Liver (tissue), 3 donors: Measurements from ENCODE around the gene CCDC30.

Source experiments
- ATF3 ChIP-seq: IDR thresholded peaks from 2 replicates; pipeline ENCODE4 v1.6.1; 2016; ENCODE audit warnings: antibody characterized with exemption
- EGR1 ChIP-seq, 2 donors: IDR thresholded peaks; 2 replicates each; pipeline ENCODE4 v1.6.1; 2016 to 2018; ENCODE audit warnings: antibody characterized with exemption in 2 of 2, low read depth in 2 of 2
- FOXA1 ChIP-seq: IDR thresholded peaks from 2 replicates; pipeline ENCODE4 v1.6.1; 2016; ENCODE audit warnings: antibody characterized with exemption
- GABPA ChIP-seq, 2 donors: IDR thresholded peaks in 1 of 2; conservative IDR thresholded peaks in 1 of 2; 2 replicates each; pipeline ENCODE4 v1.6.1; 2016; ENCODE audit warnings: antibody characterized with exemption in 2 of 2, mild to moderate bottlenecking in 1 of 2, moderate library complexity in 1 of 2
- JUND ChIP-seq, 2 donors: IDR thresholded peaks; 2 replicates each; pipeline ENCODE4 v1.6.1; 2016; ENCODE audit warnings: antibody characterized with exemption in 2 of 2
- RAD21 ChIP-seq, 2 donors: IDR thresholded peaks; 2 replicates each; pipeline ENCODE4 v1.6.1; 2016; ENCODE audit warnings: antibody characterized with exemption in 2 of 2, mild to moderate bottlenecking in 2 of 2
- REST ChIP-seq: IDR thresholded peaks from 2 replicates; pipeline ENCODE4 v1.6.1; 2016; ENCODE audit warnings: antibody characterized with exemption, mild to moderate bottlenecking
- SP1 ChIP-seq: IDR thresholded peaks from 2 replicates; pipeline ENCODE4 v1.6.1; 2018; ENCODE audit warnings: antibody characterized with exemption, mild to moderate bottlenecking
- TAF1 ChIP-seq: conservative IDR thresholded peaks from 2 replicates; pipeline ENCODE4 v1.6.1; 2016; ENCODE audit warnings: antibody characterized with exemption, mild to moderate bottlenecking
- YY1 ChIP-seq: IDR thresholded peaks from 2 replicates; pipeline ENCODE4 v1.6.1; 2016; ENCODE audit warnings: antibody characterized with exemption, mild to moderate bottlenecking
- TF ChIP-seq, protein P1 (sequence below): fragments of 150-350 bp; IDR thresholded peaks from 2 replicates; pipeline ENCODE4 v1.5.1; 2017; ENCODE audit warnings: improper control_type of control experiment, low read depth, low read length; ENCODE audit not compliant: missing input control
- TF ChIP-seq, protein P2 (sequence below): IDR thresholded peaks from 2 replicates; pipeline ENCODE4 v1.6.1; 2016; ENCODE audit warnings: antibody characterized with exemption
- donor health status: healthy.
- donor health status: healthy.

DNA sequence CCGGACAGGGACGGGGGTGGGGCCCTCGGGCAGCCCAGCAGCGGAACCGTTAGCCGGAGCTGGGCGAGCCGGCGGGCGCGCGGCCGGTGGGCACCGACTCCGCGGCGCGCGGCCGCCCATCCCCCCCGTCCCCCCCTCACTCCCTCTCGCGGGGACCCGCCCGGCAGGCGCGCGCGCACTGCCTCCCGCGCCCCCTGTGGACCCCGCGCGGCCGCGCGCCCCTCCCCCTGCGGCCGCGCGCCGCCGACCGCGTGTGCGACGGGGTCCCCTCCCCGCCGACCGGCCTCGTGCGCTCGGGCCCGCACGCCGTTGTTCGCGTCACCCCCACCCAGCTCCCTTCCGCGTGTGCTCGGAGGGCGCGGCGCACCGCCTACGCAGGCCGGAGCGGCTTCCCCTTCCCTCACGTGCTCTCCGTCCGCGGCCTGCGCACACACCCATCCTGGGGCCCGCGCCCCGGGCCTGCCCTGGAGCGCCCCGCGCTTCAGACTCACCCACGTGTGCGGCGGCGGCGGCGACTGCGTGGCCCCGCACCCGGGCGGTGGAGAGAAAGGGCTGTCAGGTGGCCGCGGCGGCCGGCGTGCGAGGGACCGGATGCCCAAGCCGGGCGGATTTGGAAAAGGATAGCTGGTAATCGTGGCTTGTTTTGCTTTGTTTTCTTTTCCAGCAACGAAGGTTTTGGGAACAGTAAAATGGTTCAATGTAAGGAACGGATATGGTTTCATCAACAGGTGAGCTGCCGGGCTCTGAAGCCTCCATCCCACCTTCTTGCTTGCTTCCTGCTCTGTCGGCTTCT lies 219.8 kb downstream of the CCDC30 start:
- TF ChIP-seq, protein P1, sequence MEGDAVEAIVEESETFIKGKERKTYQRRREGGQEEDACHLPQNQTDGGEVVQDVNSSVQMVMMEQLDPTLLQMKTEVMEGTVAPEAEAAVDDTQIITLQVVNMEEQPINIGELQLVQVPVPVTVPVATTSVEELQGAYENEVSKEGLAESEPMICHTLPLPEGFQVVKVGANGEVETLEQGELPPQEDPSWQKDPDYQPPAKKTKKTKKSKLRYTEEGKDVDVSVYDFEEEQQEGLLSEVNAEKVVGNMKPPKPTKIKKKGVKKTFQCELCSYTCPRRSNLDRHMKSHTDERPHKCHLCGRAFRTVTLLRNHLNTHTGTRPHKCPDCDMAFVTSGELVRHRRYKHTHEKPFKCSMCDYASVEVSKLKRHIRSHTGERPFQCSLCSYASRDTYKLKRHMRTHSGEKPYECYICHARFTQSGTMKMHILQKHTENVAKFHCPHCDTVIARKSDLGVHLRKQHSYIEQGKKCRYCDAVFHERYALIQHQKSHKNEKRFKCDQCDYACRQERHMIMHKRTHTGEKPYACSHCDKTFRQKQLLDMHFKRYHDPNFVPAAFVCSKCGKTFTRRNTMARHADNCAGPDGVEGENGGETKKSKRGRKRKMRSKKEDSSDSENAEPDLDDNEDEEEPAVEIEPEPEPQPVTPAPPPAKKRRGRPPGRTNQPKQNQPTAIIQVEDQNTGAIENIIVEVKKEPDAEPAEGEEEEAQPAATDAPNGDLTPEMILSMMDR = no peak
- no peak for TF ChIP-seq SP1
- no peak for TF ChIP-seq RAD21 (IDR thresholded peaks at IDR 0.05)
- no peak for TF ChIP-seq ATF3
- TF ChIP-seq TAF1 = no peak
- TF ChIP-seq, protein P2, sequence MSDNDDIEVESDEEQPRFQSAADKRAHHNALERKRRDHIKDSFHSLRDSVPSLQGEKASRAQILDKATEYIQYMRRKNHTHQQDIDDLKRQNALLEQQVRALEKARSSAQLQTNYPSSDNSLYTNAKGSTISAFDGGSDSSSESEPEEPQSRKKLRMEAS = no peak
- TF ChIP-seq JUND (IDR thresholded peaks at IDR 0.05) = no peak
- TF ChIP-seq EGR1 (IDR thresholded peaks at IDR 0.05; ENCODE audit: low read depth in 2 of 2) = peak; percentile 63 to 87
- no peak for TF ChIP-seq YY1
- TF ChIP-seq REST = no peak
- TF ChIP-seq FOXA1 = no peak
- no peak for TF ChIP-seq GABPA (IDR thresholded peaks at IDR 0.05 in 1 of 2, conservative IDR thresholded peaks at IDR 0.05 in 1 of 2)
